ENCODE results near the gene GRM3. TPM values are rescaled to one million over a fixed set of nuclear protein-coding genes. Genes with fewer than 3 reads are reported as not detected.

Gene GRM3
- total RNA-seq, 1 experiment from 2014 or later = not detected

DNA sequence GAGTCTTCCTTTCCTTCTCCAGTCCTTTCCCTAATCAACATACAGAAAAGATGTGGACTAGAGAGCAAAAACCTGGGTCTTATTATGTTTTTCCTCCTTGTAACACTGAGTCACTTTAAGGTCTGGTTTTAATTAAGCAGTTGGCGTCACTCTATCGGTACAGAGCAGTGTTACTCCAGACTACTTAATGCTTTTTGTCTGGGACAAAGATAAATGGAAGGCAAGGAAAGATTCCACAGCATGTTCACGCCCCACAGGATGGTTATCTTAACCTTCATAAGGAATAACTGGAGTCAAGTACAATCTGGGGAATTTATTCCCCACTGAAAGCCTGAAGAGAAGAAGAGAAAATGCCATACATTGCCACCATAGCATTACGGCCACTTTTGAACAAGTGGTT, 270.0 kb downstream of the GRM3 start:
- Histone ChIP-seq H3K27me3 (replicated peaks) (peaks cover under 1% of the 10 kb centered on the region; the same call in 1 of the 2 replicates), H3K36me3 (no peaks in the 10 kb centered on the region), H3K9me3 (replicated peaks) (no peaks in the 10 kb centered on the region), H3K4me3 (no peak overlapping the region), H3K27ac (no peak overlapping the region), H3K4me1 (replicated peaks) (no peaks in the 10 kb centered on the region)
- DNase-seq (ENCODE audit: low read depth in 1 of 2, low spot score in 2 of 2) = no peak

Measured in SJSA1 (cell line).